Placental pericyte (primary cell): ENCODE measurements around the gene TAP2. TPM values are rescaled to one million over a fixed set of nuclear protein-coding genes. Genes with fewer than 3 reads are reported as not detected.

ENCODE experiments used
- total RNA-seq: library from RNA; depleted of rRNA; stranded (reverse); fragments of >200 nt; gene quantifications from 2 replicates; pipeline ENCODE4 v1.2.3, GENCODE V29; 2012

Gene TAP2
- total RNA-seq, result 5.0 and 30.4 TPM in 2 replicates

DNA sequence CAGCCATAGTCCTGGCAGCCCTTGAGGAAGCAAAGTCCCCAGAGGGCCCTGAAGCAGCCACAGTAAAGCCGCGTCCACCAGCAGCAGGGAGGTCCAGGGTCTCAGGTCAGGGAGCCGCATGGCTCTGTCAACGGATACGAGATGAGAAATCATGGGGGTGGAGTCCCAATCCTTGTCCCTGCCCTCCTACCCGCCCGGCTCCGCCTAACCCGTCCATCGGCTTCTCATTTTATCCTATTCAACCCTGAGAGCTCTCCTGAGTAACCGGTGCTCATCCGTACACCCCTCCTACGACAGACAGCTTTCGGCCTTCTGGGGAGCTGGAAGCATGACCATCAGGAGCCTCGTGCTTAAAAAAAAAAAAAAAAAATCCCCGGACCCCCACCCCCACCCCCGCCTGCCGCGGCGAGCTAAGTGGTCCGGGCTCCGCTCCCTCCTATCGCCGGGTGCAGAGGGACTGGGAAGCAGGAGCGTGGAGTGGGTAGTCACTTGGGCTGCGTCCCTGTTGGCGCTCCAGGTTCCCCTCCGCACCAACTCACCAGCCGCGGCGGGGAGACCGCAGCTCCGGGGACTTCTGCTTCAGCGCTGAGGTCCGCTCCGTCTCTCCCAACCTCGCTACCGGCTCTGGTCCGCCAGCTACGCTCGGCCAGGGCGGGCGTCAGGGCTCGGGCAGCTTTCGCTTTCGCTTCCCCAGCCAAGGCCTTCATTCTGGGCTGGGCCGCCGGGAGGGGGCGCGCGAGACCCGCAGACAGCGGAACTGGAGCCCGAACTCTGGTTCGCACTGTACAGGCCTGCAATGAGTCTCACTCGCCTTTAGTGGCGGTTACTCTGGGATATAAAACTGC lies at the start of gene TAP2:
Gene TAP2, minus strand, starts transcription at position 626 of the 845 bp plus-strand sequence. Its CDS starts 506 bp downstream, at position 120.

GRCh38 chr6:32853541-32854375 lies 15.2 kb upstream of the TAP2 start, which contains the start of the genes PSMB9 and TAP1:
Gene PSMB9, plus strand, starts transcription at chr6:32854192. Its CDS starts 38 bp downstream, at chr6:32854230.
Gene TAP1, minus strand, starts transcription at chr6:32853704. Its CDS starts 68 bp downstream, at chr6:32853636.

DNA sequence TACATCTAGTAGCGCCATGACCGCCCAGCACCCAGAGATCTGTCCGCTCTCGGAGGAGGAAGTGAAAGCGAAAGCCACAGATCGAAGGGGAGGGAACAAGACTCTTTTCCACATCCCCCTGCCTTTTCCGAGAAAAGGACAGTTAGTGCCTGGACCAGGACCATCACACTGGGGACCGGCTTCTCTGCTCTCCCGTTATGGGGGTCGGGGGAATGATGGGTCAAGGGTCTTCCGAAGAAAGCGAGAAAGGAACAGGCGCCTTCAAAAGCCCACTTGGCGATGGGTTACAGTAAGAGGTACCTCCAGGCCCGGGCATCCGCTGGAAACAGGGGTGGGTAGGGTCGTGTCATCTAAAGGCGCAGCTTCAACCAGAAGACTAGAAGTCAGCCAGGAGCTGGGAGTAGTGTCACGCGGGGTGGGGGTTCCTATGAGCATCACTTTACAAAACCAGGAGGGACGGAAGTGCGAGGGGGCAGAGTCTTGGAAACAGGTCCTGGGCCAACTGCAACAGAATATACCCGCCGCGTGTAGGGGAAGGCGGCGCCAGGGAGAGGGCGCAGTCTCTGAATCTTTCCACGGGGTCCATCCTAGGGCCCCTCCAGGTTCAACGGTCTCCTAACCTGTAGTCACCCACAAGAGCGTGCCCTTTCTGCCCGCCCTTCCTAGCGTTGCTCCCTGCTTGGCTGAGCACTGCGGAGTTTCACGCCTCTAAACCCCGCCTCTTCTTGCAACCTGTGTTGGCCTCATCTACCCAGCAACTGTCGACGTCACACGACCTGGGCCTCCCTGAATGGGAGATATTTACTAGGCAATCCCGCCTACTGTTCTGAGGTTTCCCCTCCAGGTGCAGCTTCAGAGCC lies 5.7 kb upstream of the TAP2 start, which contains the start of gene PSMB8:
Gene PSMB8, minus strand, starts transcription at position 69 of the 860 bp plus-strand sequence. Its CDS starts 51 bp downstream, at position 18.

GRCh38 chr6:32816746-32817204 lies 21.8 kb downstream of the TAP2 start, which contains the start of gene HLA-DOB:
Gene HLA-DOB, minus strand, starts transcription at chr6:32817002. Its CDS starts 51 bp downstream, at chr6:32816951.

Other genes with a start within 250 kb of the TAP2 start
- gene HLA-DRB1, start 248.9 kb downstream of the TAP2 start, total RNA-seq, result 0.14 TPM in 1 of 2 replicates, not detected in the other
- 0.43 TPM in 1 of 2 replicates, not detected in the other for gene HLA-DQA1, start 201.3 kb downstream of the TAP2 start, total RNA-seq
- 0.43 TPM in 1 of 2 replicates, not detected in the other for gene HLA-DQB1, start 172.1 kb downstream of the TAP2 start, total RNA-seq
- gene HLA-DQA2, start 97.3 kb downstream of the TAP2 start, total RNA-seq, result not detected in 2 replicates
- gene HLA-DQB2, start 75.2 kb downstream of the TAP2 start, total RNA-seq, result not detected in 2 replicates
- gene HLA-DOB, start 21.7 kb downstream of the TAP2 start, total RNA-seq, result 0.14 TPM in 1 of 2 replicates, not detected in the other
- gene PSMB8, start 5.3 kb upstream of the TAP2 start, total RNA-seq, result 47.3 and 56.8 TPM in 2 replicates
- 60.0 and 115 TPM in 2 replicates for gene TAP1, start 15.0 kb upstream of the TAP2 start, total RNA-seq
- 12.9 and 25.5 TPM in 2 replicates for gene PSMB9, start 15.5 kb upstream of the TAP2 start, total RNA-seq
- gene HLA-DMB, start 102.3 kb upstream of the TAP2 start, total RNA-seq, result 0.14 TPM in 1 of 2 replicates, not detected in the other
- 0.14 and 1.5 TPM in 2 replicates for gene HLA-DMA, start 114.4 kb upstream of the TAP2 start, total RNA-seq
- gene BRD2, start 129.9 kb upstream of the TAP2 start, total RNA-seq, result 153 and 186 TPM in 2 replicates
- not detected in 2 replicates for gene HLA-DOA, start 170.9 kb upstream of the TAP2 start, total RNA-seq
- gene HLA-DPA1, start 234.9 kb upstream of the TAP2 start, total RNA-seq, result 2.4 TPM in 1 of 2 replicates, not detected in the other
- 4.9 TPM in 1 of 2 replicates, not detected in the other for gene HLA-DPB1, start 237.3 kb upstream of the TAP2 start, total RNA-seq